ENCODE data around the gene FOXG1. TPM values are rescaled to one million over a fixed set of nuclear protein-coding genes. Genes with fewer than 3 reads are reported as not detected.

FOXG1 gene
- total RNA-seq, 1 donor from 2014 or later, result 0.18 TPM

GRCh38 chr14:28777471-28778137 is 11.0 kb downstream of the FOXG1 start:
- Histone ChIP-seq H3K79me2 (ENCODE audit: insufficient read depth, low read length) (peaks cover 85% of the 10 kb centered on the region), H3K27ac (ENCODE audit: low read depth, low read length) (peak overlapping the region; percentile 11), H3K9me3 (ENCODE audit: insufficient read depth, low read depth, low read length) (no peaks in the 10 kb centered on the region), H2AFZ (ENCODE audit: low read depth, low read length) (no peak overlapping the region), H4K20me1 (ENCODE audit: insufficient read depth, low read length) (no peaks in the 10 kb centered on the region), H3K9ac (ENCODE audit: low read length) (peak overlapping the region; percentile 31), H3K27me3 (ENCODE audit: insufficient read depth, low read length) (peaks cover 86% of the 10 kb centered on the region), H3K4me1 (ENCODE audit: insufficient read depth, low read length) (no peaks in the 10 kb centered on the region), H3K4me3 (ENCODE audit: insufficient read depth, low read depth, low read length) (peak overlapping the region; percentile 8), H3K36me3 (ENCODE audit: insufficient read depth, low read length) (no peaks in the 10 kb centered on the region), H3K4me2 (ENCODE audit: low read length) (peak overlapping the region; percentile 62)
- FAIRE-seq (no peak), DNase-seq (ENCODE audit: low read depth) (no peak)
- no peaks in the 10 kb centered on the region for H3K36me3 Mint-ChIP-seq (ENCODE audit: low read depth, unreplicated experiment)
- TF ChIP-seq EZH2 (IDR thresholded peaks at IDR 0.05; ENCODE audit: insufficient read depth, low read length) (no peak), CTCF (IDR thresholded peaks at IDR 0.05; ENCODE audit: insufficient read depth, low read depth, low read length) (no peak)
- peaks cover 1% of the 10 kb centered on the region for H3K9me3 Mint-ChIP-seq (ENCODE audit: unreplicated experiment)
- peaks cover 96% of the 10 kb centered on the region for H3K27me3 Mint-ChIP-seq (ENCODE audit: low read depth, unreplicated experiment)
- no peak overlapping the region for H3K4me3 Mint-ChIP-seq (ENCODE audit: unreplicated experiment)
- peaks cover 6% of the 10 kb centered on the region for H3K4me1 Mint-ChIP-seq (ENCODE audit: low read depth, unreplicated experiment)
- no peak overlapping the region for H3K27ac Mint-ChIP-seq (ENCODE audit: unreplicated experiment)

- no peak overlapping the region for H3K27ac Mint-ChIP-seq (ENCODE audit: unreplicated experiment)
- Histone ChIP-seq H3K9ac (ENCODE audit: low read length) (peak overlapping the region; percentile 25), H3K9me3 (ENCODE audit: insufficient read depth, low read depth, low read length) (no peaks in the 10 kb centered on the region), H3K27me3 (ENCODE audit: insufficient read depth, low read length) (peaks cover 81% of the 10 kb centered on the region), H3K4me1 (ENCODE audit: insufficient read depth, low read length) (no peaks in the 10 kb centered on the region), H3K27ac (ENCODE audit: low read depth, low read length) (peak overlapping the region; percentile 11), H4K20me1 (ENCODE audit: insufficient read depth, low read length) (no peaks in the 10 kb centered on the region), H3K4me2 (ENCODE audit: low read length) (peak overlapping the region; percentile 62), H3K79me2 (ENCODE audit: insufficient read depth, low read length) (peaks cover 84% of the 10 kb centered on the region), H3K4me3 (ENCODE audit: insufficient read depth, low read depth, low read length) (peak overlapping the region; percentile 6), H2AFZ (ENCODE audit: low read depth, low read length) (no peak overlapping the region), H3K36me3 (ENCODE audit: insufficient read depth, low read length) (no peaks in the 10 kb centered on the region)
- no peak overlapping the region for H3K4me3 Mint-ChIP-seq (ENCODE audit: unreplicated experiment)
- H3K36me3 Mint-ChIP-seq (ENCODE audit: low read depth, unreplicated experiment), result no peaks in the 10 kb centered on the region
- no peak for FAIRE-seq
- H3K27me3 Mint-ChIP-seq (ENCODE audit: low read depth, unreplicated experiment), result peaks cover 95% of the 10 kb centered on the region
- DNase-seq (ENCODE audit: low read depth), result no peak
- H3K4me1 Mint-ChIP-seq (ENCODE audit: low read depth, unreplicated experiment), result peaks cover 6% of the 10 kb centered on the region
- peaks cover 1% of the 10 kb centered on the region for H3K9me3 Mint-ChIP-seq (ENCODE audit: unreplicated experiment)
- peak; percentile 57 for TF ChIP-seq EZH2 (IDR thresholded peaks at IDR 0.05; ENCODE audit: insufficient read depth, low read length)
- no peak for TF ChIP-seq CTCF (IDR thresholded peaks at IDR 0.05; ENCODE audit: insufficient read depth, low read depth, low read length)
Measured at GRCh38 chr14:28778138-28779117, 11.8 kb downstream of the FOXG1 start.

Data from astrocyte (in vitro differentiated cells and primary cell).